ENCODE data around the gene LYPLAL1. TPM values are rescaled to one million over a fixed set of nuclear protein-coding genes. Genes with fewer than 3 reads are reported as not detected.

LYPLAL1 gene
- polyA plus RNA-seq, 1 donor (not counting 4 experiments of a cell fraction or from before 2014, with no cell fraction given): 41.1 TPM

GRCh38 chr1:219172821-219173220 is 857 bp upstream of the LYPLAL1 start:
- Histone ChIP-seq H3K9me1 (ENCODE audit: control insufficient read depth, extremely low read depth, insufficient read depth, low read length) (peaks cover 3% of the 10 kb centered on the region), H3K4me2 (ENCODE audit: control insufficient read depth, extremely low read depth, insufficient read depth, low read depth, low read length) (no peak overlapping the region), H3K9ac (ENCODE audit: control insufficient read depth, extremely low read depth, insufficient read depth, low read length) (no peak overlapping the region), H2AFZ (ENCODE audit: control insufficient read depth, low read length) (no peak overlapping the region), H3K4me1 (ENCODE audit: control insufficient read depth, extremely low read depth, insufficient read depth, low read length) (peaks cover 24% of the 10 kb centered on the region), H3K9me3 (ENCODE audit: control insufficient read depth, low read depth, low read length) (no peaks in the 10 kb centered on the region), H4K20me1 (ENCODE audit: control insufficient read depth, extremely low read depth, insufficient read depth, low read length) (no peaks in the 10 kb centered on the region), H3K79me2 (ENCODE audit: control insufficient read depth, insufficient read depth, low read length) (peaks cover 15% of the 10 kb centered on the region), H3K36me3 (ENCODE audit: control insufficient read depth in 2 of 2, extremely low read depth in 1 of 2, insufficient read depth in 2 of 2, low read length in 2 of 2) (peaks cover 0 to 4% of the 10 kb centered on the region in 2 experiments), H3K27me3 (ENCODE audit: control insufficient read depth, extremely low read depth, insufficient read depth, low read length) (no peaks in the 10 kb centered on the region), H3K4me3 (ENCODE audit: control insufficient read depth in 2 of 3, extremely low read depth in 1 of 3, insufficient read depth in 2 of 3, low read depth in 1 of 3, low read length in 3 of 3) (no peak overlapping the region), H3K27ac (ENCODE audit: control insufficient read depth, insufficient read depth, low read length) (no peak overlapping the region)
- dilution Hi-C loops (cut with MboI; ENCODE audit: extremely low pct_ligation_motif_present, low sequenced_read_pairs): no loop called here
- DNase-seq (ENCODE audit: low read depth, low spot score) (no peak), FAIRE-seq (no peak)
- no peak for TF ChIP-seq CTCF (optimal IDR thresholded peaks at IDR 0.05 in 1 of 3, IDR thresholded peaks at IDR 0.05 in 1 of 3, conservative IDR thresholded peaks at IDR 0.05 in 1 of 3; ENCODE audit: extremely low read depth in 1 of 3, insufficient read depth in 2 of 3, low read length in 3 of 3)
- TF ChIP-seq EZH2 (IDR thresholded peaks at IDR 0.05; ENCODE audit: low read length): no peak

- DNase-seq (ENCODE audit: low read depth, low spot score): no peak
- Histone ChIP-seq H3K9me1 (ENCODE audit: control insufficient read depth, extremely low read depth, insufficient read depth, low read length) (peaks cover 3% of the 10 kb centered on the region), H3K4me1 (ENCODE audit: control insufficient read depth, extremely low read depth, insufficient read depth, low read length) (peaks cover 24% of the 10 kb centered on the region), H3K9ac (ENCODE audit: control insufficient read depth, extremely low read depth, insufficient read depth, low read length) (peak overlapping the region; percentile 88), H3K4me3 (ENCODE audit: control insufficient read depth in 2 of 3, extremely low read depth in 1 of 3, insufficient read depth in 2 of 3, low read depth in 1 of 3, low read length in 3 of 3) (peak overlapping the region; percentile 81 to 89 (median 88)), H3K36me3 (ENCODE audit: control insufficient read depth in 2 of 2, extremely low read depth in 1 of 2, insufficient read depth in 2 of 2, low read length in 2 of 2) (peaks cover 0 to 4% of the 10 kb centered on the region in 2 experiments), H3K27ac (ENCODE audit: control insufficient read depth, insufficient read depth, low read length) (peak overlapping the region; percentile 96), H4K20me1 (ENCODE audit: control insufficient read depth, extremely low read depth, insufficient read depth, low read length) (no peaks in the 10 kb centered on the region), H2AFZ (ENCODE audit: control insufficient read depth, low read length) (peak overlapping the region; percentile 96), H3K9me3 (ENCODE audit: control insufficient read depth, low read depth, low read length) (no peaks in the 10 kb centered on the region), H3K27me3 (ENCODE audit: control insufficient read depth, extremely low read depth, insufficient read depth, low read length) (no peaks in the 10 kb centered on the region), H3K79me2 (ENCODE audit: control insufficient read depth, insufficient read depth, low read length) (peaks cover 15% of the 10 kb centered on the region), H3K4me2 (ENCODE audit: control insufficient read depth, extremely low read depth, insufficient read depth, low read depth, low read length) (peak overlapping the region; percentile 99)
- dilution Hi-C loops (cut with MboI; ENCODE audit: extremely low pct_ligation_motif_present, low sequenced_read_pairs): no loop called here
- FAIRE-seq: no peak
- TF ChIP-seq EZH2 (IDR thresholded peaks at IDR 0.05; ENCODE audit: low read length) (no peak), CTCF (optimal IDR thresholded peaks at IDR 0.05 in 1 of 3, IDR thresholded peaks at IDR 0.05 in 1 of 3, conservative IDR thresholded peaks at IDR 0.05 in 1 of 3; ENCODE audit: extremely low read depth in 1 of 3, insufficient read depth in 2 of 3, low read length in 3 of 3) (no peak)
These were observed 282 bp upstream of the LYPLAL1 start for GRCh38 chr1:219173434-219173757.
